ENCODE measurements around the gene RAD9A. TPM values are rescaled to one million over a fixed set of nuclear protein-coding genes. Genes with fewer than 3 reads are reported as not detected.

The RAD9A gene
- total RNA-seq, 1 donor from 2014 or later: 10.4 TPM

- peak overlapping the region; percentile 91 for H3K4me2 ChIP-seq
- peaks cover 25% of the 10 kb centered on the region for H3F3A ChIP-seq (ENCODE audit: low read depth)
- H3K27ac Mint-ChIP-seq: peak overlapping the region; percentile 10
- H3K9me3 ChIP-seq (ENCODE audit: low read depth): no peaks in the 10 kb centered on the region
- H3K4me1 Mint-ChIP-seq: peaks cover 31% of the 10 kb centered on the region
- peak overlapping the region; percentile 87 for H3K4me3 Mint-ChIP-seq
- peaks cover 38% of the 10 kb centered on the region for H3K4me1 ChIP-seq
- TF ChIP-seq EZH2 (IDR thresholded peaks at IDR 0.05) (no peak), EZH2phosphoT487 (IDR thresholded peaks at IDR 0.05) (no peak)
- TF ChIP-seq, protein P1, sequence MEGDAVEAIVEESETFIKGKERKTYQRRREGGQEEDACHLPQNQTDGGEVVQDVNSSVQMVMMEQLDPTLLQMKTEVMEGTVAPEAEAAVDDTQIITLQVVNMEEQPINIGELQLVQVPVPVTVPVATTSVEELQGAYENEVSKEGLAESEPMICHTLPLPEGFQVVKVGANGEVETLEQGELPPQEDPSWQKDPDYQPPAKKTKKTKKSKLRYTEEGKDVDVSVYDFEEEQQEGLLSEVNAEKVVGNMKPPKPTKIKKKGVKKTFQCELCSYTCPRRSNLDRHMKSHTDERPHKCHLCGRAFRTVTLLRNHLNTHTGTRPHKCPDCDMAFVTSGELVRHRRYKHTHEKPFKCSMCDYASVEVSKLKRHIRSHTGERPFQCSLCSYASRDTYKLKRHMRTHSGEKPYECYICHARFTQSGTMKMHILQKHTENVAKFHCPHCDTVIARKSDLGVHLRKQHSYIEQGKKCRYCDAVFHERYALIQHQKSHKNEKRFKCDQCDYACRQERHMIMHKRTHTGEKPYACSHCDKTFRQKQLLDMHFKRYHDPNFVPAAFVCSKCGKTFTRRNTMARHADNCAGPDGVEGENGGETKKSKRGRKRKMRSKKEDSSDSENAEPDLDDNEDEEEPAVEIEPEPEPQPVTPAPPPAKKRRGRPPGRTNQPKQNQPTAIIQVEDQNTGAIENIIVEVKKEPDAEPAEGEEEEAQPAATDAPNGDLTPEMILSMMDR (IDR thresholded peaks at IDR 0.05): no peak
- peak overlapping the region; percentile 92 for H2AFZ ChIP-seq (replicated peaks)
- peak overlapping the region; percentile 47 for H3K9ac ChIP-seq
- H3K27ac ChIP-seq: peak overlapping the region; percentile 76
- H3K79me2 ChIP-seq (ENCODE audit: low read depth): no peaks in the 10 kb centered on the region
- no peaks in the 10 kb centered on the region for H3K36me3 Mint-ChIP-seq
- H3K27me3 ChIP-seq: no peaks in the 10 kb centered on the region
- H3K27me3 Mint-ChIP-seq (ENCODE audit: insufficient read depth, low read depth): peaks cover 5% of the 10 kb centered on the region
- no peaks in the 10 kb centered on the region for H3K9me3 Mint-ChIP-seq
- no peaks in the 10 kb centered on the region for H3K36me3 ChIP-seq
- no peak for DNase-seq (ENCODE audit: low spot score)
- no peaks in the 10 kb centered on the region for H4K20me1 ChIP-seq (ENCODE audit: low read depth)
- H3K4me3 ChIP-seq: peak overlapping the region; percentile 89
These were observed 39.1 kb upstream of the RAD9A start for GRCh38 chr11:67352546-67353316.

- H3K4me3 Mint-ChIP-seq: peak within 1 kb of the TSS; percentile 87
- Histone ChIP-seq H2AFZ (replicated peaks) (peak within 1 kb of the TSS; percentile 92), H3K27ac (peak within 1 kb of the TSS; percentile 87)
These were observed 38.3 kb upstream of the RAD9A start, which contains the start of gene POLD4 for GRCh38 chr11:67353317-67354074. TSS of gene POLD4 (minus strand) at chr11:67353546. CDS start at chr11:67353399, 147 bp downstream.

More at GRCh38 chr11:67353317-67354074, 38.3 kb upstream of the RAD9A start, which contains the start of gene POLD4:
- peaks cover 38% of the 10 kb centered on the region for H3K4me1 ChIP-seq
- H3K9me3 ChIP-seq (ENCODE audit: low read depth): no peaks in the 10 kb centered on the region
- Mint-ChIP-seq H3K4me1 (peaks cover 37% of the 10 kb centered on the region), H3K36me3 (no peaks in the 10 kb centered on the region), H3K27me3 (ENCODE audit: insufficient read depth, low read depth) (peaks cover 5% of the 10 kb centered on the region), H3K27ac (peak within 1 kb of the TSS; percentile 10), H3K9me3 (no peaks in the 10 kb centered on the region)
- peak within 1 kb of the TSS; percentile 47 for H3K9ac ChIP-seq
- no peaks in the 10 kb centered on the region for H3K79me2 ChIP-seq (ENCODE audit: low read depth)
- TF ChIP-seq, protein P1 (IDR thresholded peaks at IDR 0.05): no peak
- TF ChIP-seq EZH2 (IDR thresholded peaks at IDR 0.05) (no peak), EZH2phosphoT487 (IDR thresholded peaks at IDR 0.05) (no peak)
- peaks cover 25% of the 10 kb centered on the region for H3F3A ChIP-seq (ENCODE audit: low read depth)
- DNase-seq (ENCODE audit: low spot score): peak; percentile 98
- peak within 1 kb of the TSS; percentile 89 for H3K4me3 ChIP-seq
- H4K20me1 ChIP-seq (ENCODE audit: low read depth): no peaks in the 10 kb centered on the region
- H3K27me3 ChIP-seq: no peaks in the 10 kb centered on the region
- no peaks in the 10 kb centered on the region for H3K36me3 ChIP-seq
- H3K4me2 ChIP-seq: peak within 1 kb of the TSS; percentile 91
